SK-N-SH (cell line): Measurements from ENCODE around the gene ANKFN1. TPM values are rescaled to one million over a fixed set of nuclear protein-coding genes. Genes with fewer than 3 reads are reported as not detected.

ENCODE experiments used
- CTCF ChIA-PET: fragments of 300-600, 350-600 bp; formaldehyde crosslinking; extraction: SDS; loops from one replicate; lab custom pipeline; 2021; lab: Yijun Ruan, JAX
- POLR2A ChIA-PET: fragments of 350-600 bp; sonication (Branson Sonifier 250); formaldehyde crosslinking; extraction: SDS; loops from one replicate; lab custom pipeline; 2020; ENCODE audit warnings: antibody characterized with exemption, inconsistent platforms; lab: Yijun Ruan, JAX
- DNase-seq: peaks from one replicate; pipeline ENCODE4 v3.0.0; 2012
- H2AFZ ChIP-seq: fragments of 200-600 bp; sonication (generic); 2 replicates; pipeline ENCODE4 v1.8.1; 2016; ENCODE audit warnings: antibody characterized with exemption, mild to moderate bottlenecking, low read depth
- H3F3A ChIP-seq: fragments of 200-600 bp; sonication (generic); replicated peaks from 2 replicates; pipeline ENCODE3; 2016; ENCODE audit warnings: antibody characterized with exemption, mild to moderate bottlenecking; ENCODE audit not compliant: insufficient read depth
- H3K27ac ChIP-seq, 2 experiments: fragments of 200-500 bp in 1 of 2; fragments of 200-600 bp in 1 of 2; sonication (Bioruptor generic) in 1 of 2; sonication (generic), shearing (Covaris generic) in 1 of 2; 2 replicates each; pipeline versions ENCODE4 v1.5.1 to v1.6.1; 2014 to 2016; ENCODE audit warnings: low read depth in 2 of 2, inconsistent platforms in 1 of 2, low read length in 1 of 2, mild to moderate bottlenecking in 1 of 2, mixed read lengths in 1 of 2
- H3K27me3 ChIP-seq: fragments of 200-600 bp; sonication (generic), shearing (Covaris generic); 2 replicates; pipeline ENCODE4 v1.6.1; 2016; ENCODE audit warnings: mixed run types; ENCODE audit not compliant: insufficient read depth
- H3K36me3 ChIP-seq, 2 experiments: fragments of 200-500 bp in 1 of 2; fragments of 200-600 bp in 1 of 2; sonication (Bioruptor generic) in 1 of 2; sonication (generic) in 1 of 2; replicated peaks in 1 of 2; 2 replicates each; pipeline versions ENCODE3 to v1.5.1; 2014 to 2016; ENCODE audit warnings: low read length in 1 of 2, mild to moderate bottlenecking in 1 of 2; ENCODE audit not compliant: insufficient read depth in 2 of 2, control insufficient read depth in 1 of 2
- H3K4me1 ChIP-seq, 2 experiments: fragments of 200-500 bp in 1 of 2; fragments of 200-600 bp in 1 of 2; sonication (Bioruptor generic) in 1 of 2; sonication (generic), shearing (Covaris generic) in 1 of 2; 2 replicates each; pipeline versions ENCODE4 v1.5.1 to v1.6.1; 2014 to 2016; ENCODE audit warnings: low read depth in 1 of 2, low read length in 1 of 2, mixed run types in 1 of 2; ENCODE audit not compliant: insufficient read depth in 2 of 2, control insufficient read depth in 1 of 2
- H3K4me2 ChIP-seq: fragments of 200-600 bp; sonication (generic), shearing (Covaris generic); 2 replicates; pipeline ENCODE4 v1.6.1; 2017; ENCODE audit warnings: mixed run types
- H3K4me3 ChIP-seq, 2 experiments: fragments of 200-500 bp in 1 of 2; fragments of 200-600 bp in 1 of 2; sonication (Bioruptor generic) in 1 of 2; sonication (generic), shearing (Covaris generic) in 1 of 2; 2 replicates each; pipeline versions ENCODE4 v1.5.1 to v1.8.1; 2014 to 2016; ENCODE audit warnings: low read depth in 2 of 2, inconsistent platforms in 1 of 2, low read length in 1 of 2, mild to moderate bottlenecking in 1 of 2, mixed read lengths in 1 of 2, moderate library complexity in 1 of 2
- H3K79me2 ChIP-seq: fragments of 200-600 bp; sonication (generic); 2 replicates; pipeline ENCODE4 v1.8.1; 2017; ENCODE audit warnings: mild to moderate bottlenecking; ENCODE audit not compliant: insufficient read depth
- H3K9ac ChIP-seq: fragments of 200-600 bp; sonication (generic); 2 replicates; pipeline ENCODE4 v1.6.1; 2017; ENCODE audit warnings: mixed run types
- H3K9me2 ChIP-seq: fragments of 200-600 bp; sonication (generic); 2 replicates; pipeline ENCODE4 v1.6.1; 2017; ENCODE audit warnings: mixed run types
- H3K9me3 ChIP-seq: fragments of 200-600 bp; sonication (generic); 2 replicates; pipeline ENCODE4 v1.6.1; 2017; ENCODE audit warnings: mixed run types, mild to moderate bottlenecking, moderate library complexity
- H4K20me1 ChIP-seq: fragments of 200-600 bp; sonication (generic); 2 replicates; pipeline ENCODE4 v1.6.1; 2017; ENCODE audit warnings: mild to moderate bottlenecking, mixed run types; ENCODE audit not compliant: insufficient read depth
- CHD2 ChIP-seq: fragments of 150-350 bp; IDR thresholded peaks from 2 replicates; pipeline ENCODE4 v1.6.1; 2018; ENCODE audit warnings: low read length; ENCODE audit not compliant: partially characterized antibody
- CTCF ChIP-seq: fragments of 200-600 bp; sonication (generic); IDR thresholded peaks from 2 replicates; pipeline ENCODE4 v1.6.1; 2017; ENCODE audit warnings: antibody characterized with exemption, mild to moderate bottlenecking, moderate library complexity
- EP300 ChIP-seq, 2 experiments: IDR thresholded peaks; 2 replicates each; pipeline versions ENCODE4 v1.4.0 to v1.6.1; 2012; ENCODE audit warnings: borderline replicate concordance in 1 of 2, low read depth in 1 of 2, low read length in 1 of 2
- EZH2phosphoT487 ChIP-seq: fragments of 200-600 bp; sonication (generic); IDR thresholded peaks from 2 replicates; pipeline ENCODE4 v1.6.1; 2017; ENCODE audit warnings: low read depth, mixed run types, mild to moderate bottlenecking, antibody characterized with exemption, moderate library complexity, borderline replicate concordance
- FOXJ3 ChIP-seq: sonication (generic); formaldehyde crosslinking; IDR thresholded peaks from 2 replicates; pipeline ENCODE4 v1.5.1; 2020; ENCODE audit warnings: mild to moderate bottlenecking, missing genetic modification reagents
- FOXM1 ChIP-seq: IDR thresholded peaks from 2 replicates; pipeline ENCODE4 v1.4.0; 2012; ENCODE audit warnings: low read depth, mild to moderate bottlenecking
- GABPA ChIP-seq: IDR thresholded peaks from 2 replicates; pipeline ENCODE4 v1.4.0; 2012; ENCODE audit warnings: low read depth, mild to moderate bottlenecking
- GATA2 ChIP-seq: sonication (generic); formaldehyde crosslinking; IDR thresholded peaks from 2 replicates; pipeline ENCODE4 v1.5.0; 2020; ENCODE audit warnings: mild to moderate bottlenecking, missing genetic modification reagents
- IRF3 ChIP-seq: fragments of 150-350 bp; IDR thresholded peaks from 2 replicates; pipeline ENCODE4 v1.6.1; 2016; ENCODE audit warnings: mild to moderate bottlenecking, low read depth, low read length
- JUND ChIP-seq: IDR thresholded peaks from 2 replicates; pipeline ENCODE4 v1.4.0; 2012
- MAX ChIP-seq: IDR thresholded peaks from 2 replicates; pipeline ENCODE4 v1.4.0; 2012; ENCODE audit warnings: low read depth
- MEF2A ChIP-seq: IDR thresholded peaks from 2 replicates; pipeline ENCODE4 v1.4.0; 2012; ENCODE audit warnings: low read depth, borderline replicate concordance
- NRF1 ChIP-seq: IDR thresholded peaks from 2 replicates; pipeline ENCODE4 v1.6.1; 2012; ENCODE audit warnings: low read depth, mild to moderate bottlenecking, low read length
- POLR2AphosphoS5 ChIP-seq: IDR thresholded peaks from 2 replicates; pipeline ENCODE4 v1.6.1; 2012; ENCODE audit warnings: low read depth, low read length
- RCOR1 ChIP-seq: fragments of 150-350 bp; IDR thresholded peaks from 2 replicates; pipeline ENCODE4 v1.6.1; 2017; ENCODE audit warnings: antibody characterized with exemption, low read length
- RFX5 ChIP-seq: IDR thresholded peaks from 2 replicates; pipeline ENCODE4 v1.6.1; 2012; ENCODE audit warnings: mild to moderate bottlenecking, improper control_type of control experiment, low read length
- RXRA ChIP-seq: IDR thresholded peaks from 2 replicates; pipeline ENCODE4 v1.4.0; 2012; ENCODE audit warnings: low read depth, mild to moderate bottlenecking, borderline replicate concordance
- SMC3 ChIP-seq: IDR thresholded peaks from 2 replicates; pipeline ENCODE4 v1.6.1; 2012; ENCODE audit warnings: low read depth, low read length, improper control_type of control experiment
- ZBTB33 ChIP-seq: IDR thresholded peaks from 2 replicates; pipeline ENCODE4 v1.4.0; 2012; ENCODE audit warnings: low read depth, borderline replicate concordance
- WGBS: methylation state at CpG from one replicate; pipeline ENCODE4 v1.1.6; 2017; ENCODE audit warnings: low lambda C conversion rate; 5-methylcytosine and 5-hydroxymethylcytosine counted together
- polyA plus RNA-seq, 3 experiments: library from polyadenylated mRNA; depleted of rRNA; stranded (reverse); fragments of >200 nt; gene quantifications; 2 replicates each; pipeline ENCODE4 v1.2.3, GENCODE V29; 2012

The ANKFN1 gene
- polyA plus RNA-seq, 1 of the 3 experiments (the other 2 are of a cell fraction) = 0.07 TPM

- CTCF ChIA-PET = interaction anchor here (0.9 kb wide), 1 partner anchor 115 kb away, joined by 3 read pairs; no protein-coding TSS in a partner anchor
- Histone ChIP-seq H2AFZ (no peak overlapping the region), H3K27me3 (no peaks in the 10 kb centered on the region), H4K20me1 (no peaks in the 10 kb centered on the region), H3K36me3 (no peaks in the 10 kb centered on the region), H3K79me2 (no peaks in the 10 kb centered on the region), H3F3A (peaks cover 8% of the 10 kb centered on the region), H3K9me3 (no peaks in the 10 kb centered on the region), H3K9ac (no peak overlapping the region), H3K27ac (no peak overlapping the region), H3K4me3 (no peak overlapping the region), H3K9me2 (no peaks in the 10 kb centered on the region), H3K4me2 (no peak overlapping the region), H3K4me1 (no peaks in the 10 kb centered on the region)
- TF ChIP-seq ZBTB33 (no peak), SMC3 (no peak), POLR2AphosphoS5 (no peak), FOXJ3 (CRISPR knock-in tag) (no peak), EZH2phosphoT487 (no peak), GABPA (no peak), CHD2 (no peak), EP300 (IDR thresholded peaks at IDR 0.05; ENCODE audit: borderline replicate concordance in 1 of 2, low read depth in 1 of 2, low read length in 1 of 2) (no peak), JUND (no peak), RXRA (no peak)
- DNase-seq = no peak
- POLR2A ChIA-PET = no interaction called here
These were observed 159.9 kb downstream of the ANKFN1 start for GRCh38 chr17:56313201-56313600.

GRCh38 chr17:56314026-56314425 lies 160.8 kb downstream of the ANKFN1 start:
- H3K79me2 ChIP-seq = no peaks in the 10 kb centered on the region
- H2AFZ ChIP-seq = no peak overlapping the region
- no peaks in the 10 kb centered on the region for H4K20me1 ChIP-seq
- H3F3A ChIP-seq = no peaks in the 10 kb centered on the region
- 30% methylated on average over 3 of the region's 3 CpGs for WGBS
- CTCF ChIA-PET = interaction anchor here (0.9 kb wide), 1 partner anchor 114 kb away, joined by 3 read pairs; no protein-coding TSS in a partner anchor
- POLR2A ChIA-PET = no interaction called here
- no peaks in the 10 kb centered on the region for H3K9me3 ChIP-seq
- no peaks in the 10 kb centered on the region for H3K9me2 ChIP-seq
- no peak for DNase-seq
- no peaks in the 10 kb centered on the region for H3K36me3 ChIP-seq
- no peaks in the 10 kb centered on the region for H3K27me3 ChIP-seq
- TF ChIP-seq EP300 (IDR thresholded peaks at IDR 0.05; ENCODE audit: borderline replicate concordance in 1 of 2, low read depth in 1 of 2, low read length in 1 of 2) = no peak
- TF ChIP-seq RFX5 = no peak
- TF ChIP-seq IRF3 = no peak
- no peak for TF ChIP-seq FOXM1
- no peak for TF ChIP-seq GABPA
- no peak for TF ChIP-seq MAX
- TF ChIP-seq CTCF = no peak
- TF ChIP-seq GATA2 (CRISPR knock-in tag) = no peak
- no peak for TF ChIP-seq NRF1
- no peak for TF ChIP-seq EZH2phosphoT487
- no peak for TF ChIP-seq MEF2A
- TF ChIP-seq RCOR1 = no peak
- H3K27ac ChIP-seq = no peak overlapping the region
- no peak overlapping the region for H3K9ac ChIP-seq
- no peak overlapping the region for H3K4me3 ChIP-seq
- no peak overlapping the region for H3K4me2 ChIP-seq
- H3K4me1 ChIP-seq = no peaks in the 10 kb centered on the region
